Activated CD4-positive, alpha-beta T cell treated with anti-CD3 and anti-CD28 coated beads for 24 hours (primary cell): ENCODE data around the gene KCNT2.

ENCODE experiments used
- DNase-seq, 2 donors: peaks; one replicate each; pipeline ENCODE4 v3.0.0-alpha.2; 2020; ENCODE audit warnings: low read depth in 2 of 2

Gene KCNT2

DNA sequence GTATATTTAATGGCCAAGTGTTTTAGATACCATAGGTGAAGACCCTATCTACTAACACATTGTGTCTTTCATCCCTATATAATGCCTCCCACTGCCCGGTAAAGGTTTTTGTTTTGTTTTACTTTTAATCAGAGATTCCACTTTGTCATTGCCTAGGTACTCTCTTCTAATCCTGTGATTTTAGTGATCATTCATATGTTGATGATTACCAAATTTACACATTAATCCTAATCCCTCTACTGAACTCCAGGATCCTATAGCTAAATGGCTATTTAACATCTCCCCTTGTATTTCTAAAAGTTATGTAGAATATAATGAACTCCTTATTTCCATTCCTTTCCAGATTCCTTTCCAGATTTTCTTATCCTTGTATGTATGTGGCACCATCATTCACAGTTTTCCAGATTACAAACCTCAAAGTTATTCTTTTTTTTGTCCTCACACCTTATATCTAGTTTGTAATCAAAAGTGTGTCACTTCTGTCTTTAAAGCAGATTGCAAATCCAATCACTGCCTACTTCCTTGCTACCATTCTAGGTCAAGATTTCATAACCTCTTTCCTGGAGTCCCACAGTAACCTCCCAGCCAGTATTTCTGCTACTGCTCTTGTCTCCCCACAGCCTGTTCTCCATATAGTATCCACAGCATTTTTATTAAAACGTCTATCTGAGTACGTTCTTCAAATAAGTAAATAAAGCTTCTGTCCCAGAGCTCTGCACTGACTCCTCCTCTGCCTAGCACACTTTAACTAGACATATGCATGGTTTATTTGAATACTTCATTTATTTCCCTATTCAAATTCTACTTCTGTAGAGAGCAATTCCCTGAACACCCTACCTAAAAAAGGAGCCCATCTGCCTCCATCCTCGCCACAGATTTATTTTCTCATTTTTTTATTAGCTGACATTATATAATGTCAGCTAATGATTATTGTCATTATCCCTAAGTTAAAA, 157.8 kb downstream of the KCNT2 start:
- DNase-seq, result no peak

DNA sequence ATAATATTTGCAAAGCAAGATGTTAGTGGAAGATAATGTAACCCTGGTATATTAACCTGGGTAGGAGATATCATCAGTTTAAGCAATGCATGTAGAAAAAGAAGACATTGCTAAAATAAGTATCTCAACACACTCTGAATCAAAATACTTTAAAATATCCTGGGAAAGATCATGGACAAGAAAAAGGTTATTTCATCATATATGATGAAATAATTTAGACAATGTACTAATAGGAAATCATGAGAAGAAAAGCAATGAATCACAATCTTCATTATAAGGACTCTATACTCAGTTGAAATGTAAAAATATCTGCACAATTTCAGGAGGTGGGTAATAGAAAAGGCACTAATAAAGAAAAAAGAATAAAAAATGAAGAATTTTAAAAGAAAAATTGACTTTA, 158.8 kb downstream of the KCNT2 start:
- DNase-seq, result no peak

DNA sequence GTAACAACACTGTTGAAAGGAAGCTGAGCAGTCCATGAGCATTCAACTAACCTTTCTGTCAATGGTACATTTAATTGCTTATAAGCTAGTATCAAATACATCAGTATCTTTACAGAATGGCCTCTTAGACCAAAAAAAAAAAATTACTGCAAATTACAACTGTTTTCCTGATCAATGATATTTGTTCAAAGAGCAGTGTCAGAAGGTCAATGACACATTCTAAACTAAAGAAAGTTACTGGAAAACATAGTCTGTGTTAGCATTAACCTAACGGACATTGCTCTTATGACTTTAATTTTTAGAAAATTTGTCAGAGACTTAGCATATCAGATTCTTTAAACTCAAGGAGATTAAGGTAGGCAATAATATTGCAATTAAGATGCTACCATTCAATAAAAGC, 162.5 kb downstream of the KCNT2 start:
- DNase-seq, result no peak

DNA sequence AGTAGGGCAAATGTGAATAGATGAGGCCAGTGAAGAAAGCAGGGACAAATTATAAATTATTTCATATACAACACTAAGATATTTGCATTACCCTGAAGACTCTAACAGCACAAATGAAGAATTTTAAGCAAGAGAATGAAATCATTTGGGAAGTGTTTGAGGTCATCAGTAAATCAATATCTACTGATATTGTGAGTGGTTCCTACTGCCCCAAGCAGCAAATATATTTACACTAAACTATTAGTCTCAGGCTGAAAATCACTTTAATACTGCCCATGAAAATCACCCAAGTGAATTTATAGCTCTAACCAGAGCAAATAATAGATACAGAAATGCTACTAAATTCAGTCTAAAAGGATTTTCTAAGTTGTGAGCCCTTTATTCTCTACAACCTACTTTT, 163.6 kb downstream of the KCNT2 start:
- DNase-seq, result no peak

DNA sequence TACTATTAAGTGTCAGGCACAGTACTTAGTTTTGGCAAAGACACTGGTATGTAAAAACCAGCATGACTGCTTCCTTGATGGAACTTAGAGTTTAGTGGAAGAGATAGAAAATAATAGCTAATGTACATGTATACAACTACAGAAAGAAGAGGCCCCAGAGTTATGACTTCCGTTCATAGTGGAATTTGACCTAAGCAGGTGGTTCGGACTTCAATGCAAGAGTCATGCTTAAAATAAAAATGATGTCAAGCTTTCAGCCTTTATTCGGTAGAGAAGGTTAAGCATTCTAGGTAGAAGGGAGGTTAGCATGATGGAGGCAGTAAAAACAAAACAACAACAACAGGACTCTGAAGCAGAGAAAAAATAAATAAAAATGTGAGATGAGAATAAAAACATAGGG, 165.9 kb downstream of the KCNT2 start:
- DNase-seq, result no peak

DNA sequence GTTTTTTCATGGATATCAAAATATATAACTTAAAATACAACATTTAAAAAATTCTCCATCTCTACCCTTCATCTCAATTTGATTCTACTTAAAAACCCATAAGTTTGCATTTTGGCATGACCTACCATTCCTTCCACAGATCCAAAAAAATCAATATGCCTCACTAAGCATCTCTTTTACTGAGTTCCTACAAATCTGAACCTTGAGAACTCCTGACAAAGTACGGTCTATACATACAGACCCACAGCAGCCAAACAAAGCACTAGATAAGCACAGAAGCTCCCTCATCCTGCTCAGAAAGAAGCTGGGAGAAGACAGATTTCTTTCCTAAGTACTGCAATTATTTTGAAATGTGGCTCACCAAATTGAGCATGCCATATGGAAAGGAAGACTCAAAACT, 167.5 kb downstream of the KCNT2 start:
- no peak for DNase-seq

DNA sequence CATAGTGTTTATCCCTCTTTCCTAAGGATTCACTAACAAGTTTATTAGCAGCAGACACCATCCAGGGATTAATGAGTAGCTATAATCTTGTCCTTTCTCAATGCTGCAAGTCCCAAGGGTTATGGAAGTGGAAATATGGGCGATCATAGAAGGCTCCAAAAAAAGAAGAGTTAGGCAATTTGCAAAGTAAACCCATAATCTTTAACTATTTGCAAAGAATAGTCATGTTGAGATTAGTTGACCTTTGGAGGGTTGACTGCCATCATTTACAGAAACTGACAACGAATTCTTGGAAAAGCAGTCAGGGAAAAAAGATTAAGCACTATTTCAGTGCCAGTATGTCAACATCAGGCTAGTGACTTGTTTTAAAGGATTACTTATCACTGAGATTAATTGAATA, 169.9 kb downstream of the KCNT2 start:
- no peak for DNase-seq

DNA sequence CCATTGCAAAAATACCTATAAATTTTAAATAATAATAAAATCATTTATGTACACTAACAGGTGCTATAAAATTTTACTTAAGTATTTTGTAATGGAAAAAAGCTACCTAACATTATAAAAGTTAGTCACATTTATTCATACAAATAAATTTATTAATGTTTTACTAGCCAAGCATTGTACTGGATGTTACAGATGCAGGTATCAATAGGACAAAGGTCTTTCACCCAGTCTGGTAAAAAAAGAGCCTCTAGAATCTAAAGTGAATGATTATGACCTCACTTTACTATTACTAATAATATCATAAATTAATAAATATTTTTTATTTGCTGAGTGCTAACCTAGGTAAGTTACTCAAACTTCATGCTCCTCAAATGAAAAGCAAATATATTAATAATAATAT, 170.6 kb downstream of the KCNT2 start:
- DNase-seq, result no peak

DNA sequence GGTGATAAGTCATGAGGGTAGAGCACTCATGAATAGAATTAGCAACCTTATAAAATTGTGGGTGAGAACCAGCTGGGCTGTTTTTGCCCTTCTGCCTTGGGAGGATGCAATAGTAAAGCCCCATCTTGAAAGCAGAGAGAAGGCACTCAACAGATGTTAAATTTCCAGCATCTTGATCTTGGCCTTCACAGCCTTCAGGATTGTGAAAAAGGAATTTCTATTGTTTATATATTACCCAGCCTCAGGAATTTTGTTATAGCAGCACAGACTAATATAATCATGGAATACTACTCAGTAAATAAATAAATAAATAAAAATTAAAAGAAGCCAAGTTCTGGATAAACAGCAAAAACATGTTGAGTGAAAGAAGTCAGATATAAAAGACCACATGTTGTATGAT, 175.2 kb downstream of the KCNT2 start:
- no peak for DNase-seq

DNA sequence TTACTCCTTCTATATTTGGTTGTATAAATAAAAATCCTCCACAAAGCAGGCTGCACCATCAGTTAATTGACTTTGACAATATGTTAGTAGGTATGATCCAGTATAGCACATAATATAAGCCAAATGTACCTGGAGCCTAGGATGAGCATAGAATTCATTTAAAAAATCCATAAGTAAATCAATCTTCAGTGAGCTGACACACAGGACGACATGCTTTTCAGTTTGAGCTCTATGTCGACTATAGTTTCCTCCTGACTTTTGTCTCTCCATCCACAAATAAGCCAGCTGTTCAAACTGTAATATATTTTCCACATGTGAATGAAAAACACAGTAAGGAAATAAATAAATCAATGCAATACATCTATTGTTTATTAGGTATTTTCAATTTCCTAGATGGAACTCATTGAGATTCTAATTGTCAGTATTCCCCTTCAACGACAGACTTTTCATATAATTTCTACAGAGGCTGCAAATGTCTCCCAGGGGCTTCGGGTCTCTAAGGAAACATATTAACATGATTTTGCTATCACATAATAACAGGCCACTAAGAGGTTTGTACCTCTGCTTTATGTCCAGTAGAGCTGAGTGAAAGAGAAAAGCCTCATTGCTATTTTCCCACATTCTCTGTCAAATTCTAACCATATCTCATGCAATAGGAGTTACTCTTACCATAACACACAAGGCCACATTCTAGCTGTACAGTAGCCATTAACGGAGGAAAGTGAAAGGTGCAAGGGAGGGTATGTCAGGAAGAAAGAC, 180.1 kb downstream of the KCNT2 start:
- DNase-seq, result no peak

DNA sequence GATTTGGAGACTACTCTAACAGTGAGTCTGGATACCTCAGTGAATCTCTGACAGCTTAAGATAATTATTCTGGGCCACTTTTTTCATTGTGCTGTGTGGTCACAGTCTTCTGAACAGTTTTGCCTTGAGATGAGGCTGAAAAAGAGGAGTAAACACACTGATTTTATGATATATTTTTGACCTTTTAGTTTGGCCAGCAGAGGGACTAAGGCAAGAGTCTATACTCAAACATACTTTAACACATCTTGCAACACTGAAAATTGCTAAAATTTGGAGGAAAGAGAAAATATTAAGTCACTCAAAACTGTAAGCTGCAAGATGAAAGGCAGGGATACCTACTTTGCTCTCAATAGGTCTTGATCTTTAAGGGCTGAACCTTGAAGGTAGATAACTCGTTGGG, 182.7 kb downstream of the KCNT2 start:
- DNase-seq, result no peak

DNA sequence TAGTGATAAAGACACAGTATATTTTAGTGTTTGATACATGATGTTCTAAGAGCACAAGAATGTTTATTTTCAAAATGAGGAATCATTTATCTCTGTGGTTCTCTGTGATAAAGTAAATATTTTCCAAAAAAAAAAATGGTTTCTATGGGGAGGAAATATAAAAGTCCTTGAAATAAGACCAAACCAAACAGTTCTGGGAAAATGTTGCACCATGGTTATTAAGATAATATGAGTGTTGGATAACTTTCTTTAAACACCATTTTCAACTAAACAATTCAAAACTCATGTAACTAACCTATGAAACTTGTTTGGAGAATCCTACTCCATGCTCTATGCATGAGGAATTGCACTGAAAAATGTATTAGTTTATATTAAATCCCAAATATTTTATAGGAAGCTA, 184.6 kb downstream of the KCNT2 start:
- DNase-seq, result no peak

DNA sequence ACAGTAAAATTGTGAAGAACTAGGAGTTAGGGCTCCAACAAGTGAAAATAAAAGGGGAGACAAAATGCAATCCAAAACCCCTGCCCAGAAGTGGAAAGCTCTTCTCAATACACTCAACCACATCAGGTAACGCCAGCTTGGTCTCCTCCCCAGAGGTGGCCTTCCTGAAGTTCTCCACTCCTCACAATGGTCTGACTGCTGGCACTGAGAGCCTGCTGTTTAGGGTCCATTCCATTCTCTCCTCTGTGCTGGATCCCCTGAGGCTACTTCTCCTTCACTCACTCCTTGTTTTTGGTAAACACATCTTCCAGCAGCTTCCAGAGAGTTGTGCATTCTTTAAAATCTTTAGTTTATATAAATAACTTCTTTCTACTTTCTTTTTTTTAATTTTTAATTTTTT, 189.5 kb downstream of the KCNT2 start:
- DNase-seq, result no peak

DNA sequence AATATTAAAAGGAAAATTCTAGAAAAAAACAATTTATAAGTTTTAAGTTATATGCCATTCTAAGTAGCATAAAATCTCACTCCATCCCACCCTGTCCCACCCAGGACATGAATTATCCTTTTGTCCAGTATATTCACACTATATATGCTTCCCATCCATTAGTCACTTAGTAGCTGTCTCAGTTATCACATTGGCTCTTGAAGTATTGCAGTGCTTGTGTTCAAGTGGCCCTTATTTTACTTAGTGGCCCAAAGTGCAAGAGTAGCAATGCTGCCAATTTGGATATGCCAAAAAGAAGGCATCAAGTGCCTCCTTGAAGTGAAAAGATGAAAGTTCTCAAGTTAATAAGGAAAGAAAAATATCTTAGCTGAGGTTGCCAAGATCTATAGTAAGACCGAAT, 192.3 kb downstream of the KCNT2 start:
- DNase-seq, result no peak

DNA sequence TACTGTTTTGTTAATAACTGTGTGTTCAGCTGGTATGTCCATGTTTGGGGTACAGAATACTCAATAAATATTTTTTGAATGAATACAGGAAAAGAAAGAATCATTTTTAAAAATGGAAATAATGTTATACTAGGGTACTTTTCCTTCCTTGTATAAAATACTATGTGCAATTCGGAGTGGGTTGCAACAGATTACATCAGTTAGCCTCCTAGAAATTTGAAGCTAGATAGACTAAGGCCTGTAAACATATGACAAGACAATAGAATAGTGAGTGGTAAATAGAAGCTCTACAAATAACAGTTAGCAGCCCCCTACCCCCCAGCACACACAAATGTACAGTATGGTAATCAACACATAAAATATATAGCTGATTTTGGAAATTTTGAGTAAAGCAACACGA, 195.9 kb downstream of the KCNT2 start:
- DNase-seq, result no peak

DNA sequence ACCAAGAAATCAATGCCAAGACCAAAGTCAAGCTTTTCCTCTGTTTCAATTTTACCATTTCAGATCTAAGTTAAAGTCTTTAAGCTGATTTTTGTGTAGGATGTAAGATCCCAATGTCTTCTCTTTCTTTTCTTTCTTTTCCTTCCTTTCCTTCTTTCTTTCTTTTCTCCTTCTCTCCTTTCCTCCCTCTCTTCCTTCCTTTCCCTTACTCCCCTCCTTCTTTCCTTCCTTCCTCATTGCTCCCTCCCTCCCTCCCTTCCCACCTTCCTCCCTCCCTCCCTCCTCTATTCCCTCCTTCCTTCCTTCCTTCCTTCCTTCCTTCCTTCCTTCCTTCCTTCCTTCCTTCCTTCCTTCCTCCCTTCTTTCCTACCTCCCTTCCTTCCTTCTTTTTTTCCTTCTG, 197.5 kb downstream of the KCNT2 start:
- DNase-seq, result no peak

DNA sequence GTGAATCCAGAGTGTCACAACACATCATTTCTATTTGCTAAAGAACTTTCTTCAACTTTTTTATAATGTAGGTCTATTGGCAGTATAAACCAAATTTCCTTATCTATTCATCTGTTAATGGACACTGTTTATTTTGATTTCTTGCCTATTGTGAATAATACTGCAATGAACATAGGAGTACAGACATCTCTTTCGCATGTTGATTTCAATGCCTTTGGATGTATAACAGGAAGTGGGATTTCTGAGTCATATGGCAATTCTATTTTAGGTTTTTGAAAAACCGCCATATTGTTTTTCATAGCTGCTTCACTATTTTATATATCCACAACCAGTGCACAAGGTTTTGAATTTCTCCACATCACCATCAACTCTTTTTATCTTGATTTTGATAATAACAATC, 198.7 kb downstream of the KCNT2 start:
- DNase-seq, result no peak

DNA sequence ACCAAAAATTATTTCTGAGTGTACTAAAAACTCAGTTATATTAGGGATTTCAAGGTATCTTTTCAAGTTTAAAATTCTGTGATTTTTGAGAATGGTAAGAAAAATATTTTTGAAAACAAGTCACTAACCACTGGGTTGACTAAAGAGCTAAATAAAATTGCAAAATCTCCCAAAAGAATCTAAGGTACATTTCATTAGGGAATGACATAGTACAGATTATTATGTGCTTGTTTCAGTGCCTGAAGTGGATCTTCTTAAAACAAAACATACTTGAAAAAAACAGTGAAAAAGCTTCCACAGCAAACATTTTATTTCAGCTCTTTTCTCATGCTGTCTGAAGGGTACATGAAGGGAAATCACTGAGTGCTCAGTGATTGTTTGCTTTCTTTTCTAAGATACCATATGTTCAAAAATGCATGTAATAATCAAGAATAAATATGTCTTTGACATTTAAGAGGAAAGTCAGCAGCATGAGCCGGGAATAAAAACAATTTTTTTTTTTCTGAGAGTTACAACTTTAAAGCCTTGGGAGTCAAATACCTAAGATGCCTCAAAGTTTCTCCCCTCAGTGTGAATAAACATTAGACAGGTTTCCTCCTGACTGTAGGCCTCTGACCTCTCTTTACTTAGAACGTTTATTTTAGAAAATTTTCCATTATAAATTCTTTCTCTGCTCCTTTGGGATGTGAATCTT, 200.7 kb downstream of the KCNT2 start:
- no peak for DNase-seq

DNA sequence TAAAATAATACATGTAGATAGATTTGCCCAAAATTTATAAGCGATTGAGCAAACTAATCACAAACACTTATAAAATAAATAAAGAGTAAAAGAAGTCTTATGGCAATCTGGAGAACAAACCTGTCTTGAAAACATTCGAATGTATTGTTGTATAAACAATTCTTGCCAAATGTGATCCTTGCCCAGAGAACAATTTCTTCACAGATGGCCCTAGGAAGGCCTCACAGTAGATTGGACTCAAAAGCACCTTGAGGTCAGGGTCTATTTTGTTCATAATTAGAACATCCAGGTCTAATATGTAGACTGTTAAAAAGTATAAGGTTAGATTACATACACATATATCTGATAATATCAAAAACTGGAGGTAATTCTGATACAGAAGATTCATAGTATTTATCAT, 202.4 kb downstream of the KCNT2 start:
- no peak for DNase-seq

DNA sequence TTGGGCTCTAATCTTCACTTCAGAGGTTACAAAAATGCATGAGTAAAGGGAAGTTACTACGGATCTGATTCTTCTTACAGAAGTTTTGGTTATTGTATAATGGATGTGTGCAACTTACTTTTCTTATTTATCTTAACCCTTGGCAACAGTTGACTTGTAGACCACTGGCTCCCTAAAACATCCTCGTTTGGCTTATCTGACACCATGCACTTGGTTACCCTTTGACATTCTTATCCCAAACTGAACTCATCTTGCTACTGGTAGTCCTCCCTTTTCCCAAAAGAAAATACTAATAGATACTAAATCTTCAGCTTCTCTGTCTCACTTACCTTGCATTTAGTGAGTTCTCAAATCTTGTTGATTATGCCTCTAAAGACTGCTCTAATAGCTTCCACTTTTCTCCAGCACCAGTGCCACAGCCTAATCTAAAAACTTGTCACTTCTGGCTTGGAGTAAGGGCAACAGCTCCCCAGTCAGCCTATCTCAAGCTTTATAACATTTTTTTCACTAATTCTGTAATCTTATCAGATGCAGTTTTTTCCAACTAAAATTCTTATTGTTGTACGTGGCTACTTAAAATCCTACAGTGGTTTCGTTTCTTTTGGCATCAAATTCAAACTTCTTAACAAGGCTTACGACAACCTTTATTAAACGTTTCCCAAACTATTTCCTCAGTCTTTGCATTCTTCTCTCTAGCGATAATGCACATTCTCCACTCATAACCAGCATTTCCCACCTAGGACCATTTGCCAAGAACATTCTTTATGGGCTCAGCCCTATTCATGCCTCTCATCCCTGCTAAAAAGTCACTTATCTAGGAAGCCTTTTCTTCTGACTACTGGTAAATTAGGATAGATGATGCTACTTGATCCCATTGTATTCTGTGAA, 204.2 kb downstream of the KCNT2 start:
- DNase-seq, result no peak

DNA sequence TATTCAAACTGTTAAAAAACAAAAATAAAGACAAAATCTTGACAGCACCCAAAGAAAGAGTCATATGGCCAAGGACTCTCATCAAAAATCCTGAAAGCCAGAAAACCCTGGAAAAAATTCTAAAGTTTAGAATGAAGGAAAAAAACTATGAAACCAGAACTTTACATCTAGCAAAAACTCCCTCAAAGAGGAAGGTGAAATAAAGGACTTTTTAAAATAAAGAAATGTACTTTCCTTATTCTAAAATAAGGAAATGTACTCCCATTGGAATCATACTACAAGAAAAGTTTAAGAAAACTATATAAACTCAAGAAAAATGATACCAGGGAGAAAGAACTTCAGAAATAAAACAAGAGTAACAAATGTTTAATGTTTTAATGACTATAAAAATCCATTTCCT, 206.3 kb downstream of the KCNT2 start:
- DNase-seq, result no peak

DNA sequence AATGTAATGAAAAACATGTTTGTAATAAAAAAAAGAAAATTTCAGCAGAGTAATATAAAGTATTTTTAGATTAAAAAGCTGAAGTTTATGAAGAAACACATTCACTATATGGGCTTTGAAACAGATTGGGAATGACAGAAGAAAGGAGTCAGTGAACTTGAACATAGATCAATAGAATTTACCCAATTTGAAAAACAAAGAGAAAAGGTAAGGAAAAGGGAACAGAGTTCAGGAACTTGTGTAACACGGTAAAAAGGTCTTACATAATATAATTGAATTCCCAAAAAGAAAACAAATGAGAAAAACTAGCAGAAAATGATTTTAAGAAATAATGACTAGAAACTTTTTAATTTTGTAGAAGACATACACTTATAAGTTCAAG, 206.8 kb downstream of the KCNT2 start:
- no peak for DNase-seq
